VCaP (cell line): ENCODE measurements around the gene TPMT.

Experiments used
- H3K27ac ChIP-seq: fragments of 450-650 bp; 2 replicates; pipeline ENCODE4 v1.5.1; 2017
- CTCF ChIP-seq: fragments of 450-650 bp; conservative IDR thresholded peaks from 2 replicates; pipeline ENCODE4 v1.5.1; 2017; ENCODE audit warnings: mild to moderate bottlenecking, moderate library complexity

The TPMT gene

DNA sequence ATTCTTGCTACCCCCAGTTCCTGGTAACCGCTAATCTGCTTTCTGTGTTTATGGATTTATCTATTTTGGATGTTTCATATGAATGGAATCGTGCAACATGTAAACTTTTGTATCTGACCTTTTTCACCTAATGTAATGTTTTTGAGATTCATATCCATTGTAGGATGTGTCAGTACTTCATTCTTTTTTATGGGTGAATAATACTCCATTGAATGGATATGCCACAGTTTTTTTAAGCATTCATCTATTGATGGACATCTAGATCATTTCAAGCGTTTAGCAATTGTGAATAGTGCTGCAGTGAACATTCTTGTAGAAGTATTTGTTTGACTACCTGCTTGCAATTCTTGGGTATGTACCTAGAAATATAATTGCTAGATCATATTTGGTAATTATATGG lies 13.4 kb upstream of the TPMT start:
- no peak overlapping the region for H3K27ac ChIP-seq
- no peak for TF ChIP-seq CTCF

DNA sequence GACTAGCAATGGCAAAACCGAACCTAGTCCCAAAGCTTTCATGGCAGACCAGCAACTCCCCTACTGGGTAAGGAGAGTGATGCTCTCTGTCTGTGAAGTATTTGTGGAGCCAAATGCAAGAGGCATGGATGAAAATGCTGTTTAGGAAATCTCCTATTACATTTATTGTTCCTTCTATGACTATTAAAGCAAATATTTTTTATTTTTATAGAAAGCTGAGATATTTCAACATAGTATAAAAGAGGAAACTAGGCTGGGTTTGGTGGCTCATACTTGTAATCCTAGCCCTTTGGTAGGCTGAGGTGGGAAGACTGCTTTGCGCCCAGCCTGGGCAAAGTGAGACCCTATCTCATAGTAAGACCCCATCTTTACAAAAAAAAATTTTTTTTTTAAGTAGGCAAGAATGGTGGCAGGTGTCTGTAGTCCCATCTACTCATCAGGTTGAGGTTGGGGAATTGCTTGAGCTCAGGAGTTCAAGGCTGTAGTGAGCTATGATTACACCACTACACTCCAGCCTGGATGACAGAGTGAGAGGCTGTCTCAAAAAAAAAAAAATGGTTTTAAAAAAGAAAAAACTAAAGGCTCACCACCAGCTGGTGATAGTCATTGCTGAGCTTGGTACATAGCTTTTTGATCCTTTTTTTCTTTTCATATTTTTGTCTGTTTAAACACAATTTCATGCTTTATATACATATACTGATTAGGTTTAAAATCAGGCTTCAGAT lies 11.6 kb upstream of the TPMT start:
- TF ChIP-seq CTCF = no peak
- H3K27ac ChIP-seq = no peak overlapping the region

DNA sequence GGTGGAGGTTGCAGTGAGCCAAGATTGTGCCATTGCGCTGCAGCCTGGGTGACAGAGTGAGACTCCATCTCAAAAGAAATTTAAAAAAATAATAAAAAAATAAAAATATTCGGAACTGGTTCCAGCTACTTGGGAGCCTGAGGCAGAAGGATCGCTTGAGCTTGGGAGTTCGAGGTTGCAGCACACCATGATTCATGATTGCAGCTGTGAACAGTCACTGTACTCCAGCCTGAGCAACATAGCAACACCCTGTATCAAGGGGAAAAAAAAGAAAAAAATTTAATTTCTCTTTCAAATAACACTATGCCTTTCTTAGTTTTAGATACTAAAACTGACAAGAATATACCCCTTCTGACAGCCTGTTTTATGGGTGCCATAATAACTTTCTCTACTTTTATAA lies 10.9 kb upstream of the TPMT start:
- no peak overlapping the region for H3K27ac ChIP-seq
- no peak for TF ChIP-seq CTCF

DNA sequence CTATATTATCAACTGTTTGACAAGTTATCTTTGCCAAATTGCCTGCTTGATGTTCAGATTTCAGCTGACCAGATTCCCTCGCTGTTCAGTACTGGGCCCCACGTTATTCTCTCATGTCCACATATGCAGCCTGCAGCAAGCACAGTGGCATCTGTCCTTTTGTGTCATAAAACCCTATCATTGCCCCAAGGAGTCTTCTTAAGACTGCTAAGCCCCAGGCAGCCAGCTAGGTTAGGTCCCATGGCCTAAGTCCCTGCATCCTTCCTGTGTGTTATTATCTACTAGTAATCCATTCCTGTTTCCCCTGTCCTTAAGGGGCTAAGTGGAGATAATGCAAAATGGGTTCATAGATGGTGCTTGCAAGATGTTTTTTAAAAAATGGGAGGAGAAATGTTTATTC lies 7.5 kb upstream of the TPMT start:
- no peak for TF ChIP-seq CTCF

GRCh38 chr6:18161431-18161830 lies 6.6 kb upstream of the TPMT start:
- TF ChIP-seq CTCF = no peak

More for the DNA sequence above, 7.5 kb upstream of the TPMT start:
- H3K27ac ChIP-seq = no peak overlapping the region

DNA sequence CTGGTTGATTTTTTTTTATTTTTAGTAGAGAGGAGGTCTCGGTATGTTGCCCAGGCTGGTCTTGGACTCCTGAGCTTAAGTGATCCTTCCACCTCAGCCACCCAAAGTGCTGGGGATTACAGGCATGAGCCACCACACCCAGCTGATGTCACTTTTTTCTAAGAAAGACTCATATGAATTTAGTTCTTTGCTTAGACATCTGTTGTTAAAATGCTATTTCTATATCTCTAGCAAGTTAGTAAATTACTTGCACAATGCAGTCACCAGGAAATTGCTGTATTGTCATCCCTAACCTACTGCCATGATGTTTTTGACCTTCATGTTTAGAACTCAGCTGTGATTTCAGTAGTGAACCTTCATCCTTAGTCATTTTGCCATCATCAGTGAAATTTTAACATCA lies 6.0 kb upstream of the TPMT start:
- TF ChIP-seq CTCF = no peak
- H3K27ac ChIP-seq = no peak overlapping the region

More at GRCh38 chr6:18161431-18161830, 6.6 kb upstream of the TPMT start:
- no peak overlapping the region for H3K27ac ChIP-seq

DNA sequence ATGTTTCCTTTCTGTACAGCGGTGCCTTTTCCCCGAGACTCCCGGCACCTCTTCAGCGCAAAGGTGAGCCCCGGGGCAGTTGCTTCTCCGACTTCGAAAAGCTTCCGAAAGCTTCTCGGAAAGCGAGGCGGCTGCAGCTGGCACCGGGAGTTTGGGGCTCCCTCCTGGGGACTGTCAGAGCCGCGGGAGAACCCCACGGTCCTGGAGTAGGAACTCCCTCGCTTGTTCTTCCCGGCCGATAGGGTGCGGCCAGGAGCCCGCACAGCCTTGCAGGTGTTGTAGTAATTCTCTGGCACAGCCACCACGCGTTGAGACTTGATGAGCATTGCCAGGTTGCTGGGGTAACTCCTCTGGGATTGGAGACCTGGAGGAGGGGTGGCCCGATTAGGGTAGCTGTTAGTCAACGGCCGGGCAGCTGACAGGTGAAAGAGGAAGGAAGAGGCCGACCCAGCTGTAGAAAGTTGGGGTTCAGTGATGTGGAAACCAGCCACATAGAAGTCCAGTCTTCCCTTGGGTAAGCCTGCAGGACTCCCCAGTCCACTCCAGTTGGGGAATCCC lies 1.1 kb upstream of the TPMT start:
- peak; percentile 33 for TF ChIP-seq CTCF
- H3K27ac ChIP-seq = peak overlapping the region; percentile 57
